ENCODE data around the gene DNAJC4.
"Not testable (repeated sequence)": the region's sequence is repeated elsewhere in the genome, so short reads cannot be mapped to it uniquely, and the experiment has no call there.

The DNAJC4 gene

DNA sequence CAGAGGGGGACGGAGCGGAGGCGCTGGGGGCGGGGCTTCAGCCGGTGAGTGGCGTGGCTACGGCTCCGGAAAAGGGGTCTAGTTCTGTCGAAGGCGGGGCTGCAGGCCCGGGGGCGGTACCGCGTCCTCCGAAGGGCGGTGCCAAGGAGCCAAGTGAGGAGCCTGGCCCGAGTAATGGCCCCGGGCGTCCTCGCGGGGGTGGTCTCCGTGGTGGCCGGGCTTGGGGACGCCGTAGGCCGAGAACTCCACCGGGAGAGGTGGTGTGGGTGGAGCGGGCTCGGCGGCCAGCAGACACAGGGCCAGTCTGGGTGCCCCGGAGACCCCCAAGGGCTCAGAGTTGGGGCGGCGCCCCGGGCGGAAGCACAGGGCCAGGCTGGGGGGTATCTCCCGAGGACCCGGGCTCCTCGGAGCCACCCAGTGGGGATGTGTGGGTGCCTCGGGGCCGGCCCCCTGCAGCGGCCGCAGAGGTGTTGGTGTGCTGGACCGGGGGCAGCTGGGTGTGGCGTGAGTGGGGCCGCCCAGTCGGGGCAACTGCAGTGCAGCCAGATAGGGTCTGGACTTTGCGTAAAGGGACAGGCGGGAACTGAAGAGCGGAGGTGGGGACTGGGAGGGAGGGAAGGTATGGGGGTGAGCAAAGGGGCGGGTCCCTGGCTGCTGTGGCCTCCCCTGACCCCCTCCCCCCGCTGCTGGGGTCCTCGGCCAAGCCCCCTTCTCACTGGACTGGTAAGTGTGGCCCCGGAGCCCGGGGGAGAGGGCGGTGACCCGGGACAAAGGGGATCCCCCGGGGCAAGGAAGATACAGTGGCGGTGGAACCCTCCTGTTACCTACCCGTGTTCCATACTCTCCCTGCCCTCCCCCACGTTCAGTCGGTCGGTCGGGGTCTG lies 11.4 kb downstream of the DNAJC4 start:
- H3K27ac ChIP-seq: peak overlapping the region; percentile 99
- DNase-seq (ENCODE audit: low read depth, low spot score): no peak

DNA sequence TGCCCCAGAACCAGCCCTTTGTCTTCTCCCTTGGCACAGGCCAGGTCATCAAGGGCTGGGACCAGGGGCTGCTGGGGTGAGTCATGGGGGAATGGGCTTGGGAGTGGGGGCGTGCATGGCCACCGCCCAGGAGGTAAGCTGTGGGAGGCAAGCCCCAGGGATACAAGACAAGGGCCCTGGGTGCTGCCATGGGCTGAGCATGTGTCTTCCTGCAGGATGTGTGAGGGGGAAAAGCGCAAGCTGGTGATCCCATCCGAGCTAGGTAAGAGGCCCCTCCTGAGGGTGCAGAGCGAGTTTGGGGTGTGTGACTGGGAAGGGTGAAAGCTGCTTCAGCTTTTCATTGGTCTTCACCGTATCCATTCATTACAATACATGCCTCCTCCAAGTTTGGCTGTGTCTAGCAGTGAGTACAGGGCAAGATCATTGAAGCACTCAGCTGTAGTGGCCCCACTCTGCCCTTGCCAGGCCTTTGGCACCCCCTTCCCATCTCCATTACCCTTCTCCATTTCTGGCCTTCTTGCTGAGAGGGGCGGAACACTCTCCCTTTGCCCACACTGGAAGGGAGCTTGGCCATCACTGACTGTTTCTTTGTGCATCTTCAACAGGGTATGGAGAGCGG lies 13.0 kb downstream of the DNAJC4 start:
- H3K27ac ChIP-seq: peak overlapping the region; percentile 99
- no peak for DNase-seq (ENCODE audit: low read depth, low spot score)

DNA sequence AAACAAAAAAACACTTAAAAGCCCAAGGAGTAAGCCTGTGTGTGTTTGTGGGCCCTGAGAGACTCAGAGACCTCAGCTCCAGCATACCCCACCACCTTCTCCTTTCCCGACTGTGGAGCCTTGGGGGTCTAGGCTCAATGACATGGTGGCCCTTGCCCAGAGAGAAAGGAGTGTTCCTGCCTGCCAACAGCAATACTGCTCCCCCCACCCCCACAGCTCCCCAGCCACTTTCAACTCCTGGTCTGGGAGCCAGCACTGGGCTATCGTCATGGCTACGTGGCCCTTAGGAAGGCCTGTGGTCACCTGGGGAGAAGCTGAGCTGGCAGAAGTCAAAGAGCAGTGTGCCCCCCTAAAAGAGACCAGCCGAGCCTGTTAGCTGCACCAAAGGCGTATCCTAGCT lies 13.8 kb downstream of the DNAJC4 start:
- H3K27ac ChIP-seq: peak overlapping the region; percentile 99
- DNase-seq (ENCODE audit: low read depth, low spot score): no peak

DNA sequence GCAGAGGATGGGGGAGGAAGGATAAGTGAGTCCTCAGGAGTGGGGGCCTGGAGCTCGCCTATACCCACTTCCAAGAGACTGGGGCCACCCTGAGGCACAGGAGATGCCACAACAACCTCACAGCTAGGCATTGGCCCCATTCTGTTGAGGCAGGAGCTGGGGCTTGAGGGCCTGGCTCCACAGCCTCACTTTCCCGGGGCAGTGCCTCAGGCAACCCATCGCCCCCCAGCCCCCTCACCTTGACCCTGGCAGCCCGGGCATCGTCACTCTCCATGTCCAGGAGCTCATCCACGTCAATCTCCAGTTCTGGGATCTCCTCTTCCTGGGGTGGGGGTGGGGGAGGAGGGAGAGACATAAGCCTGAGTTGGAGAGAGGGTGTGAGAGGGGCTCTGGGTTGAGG lies 14.6 kb downstream of the DNAJC4 start:
- DNase-seq (ENCODE audit: low read depth, low spot score): no peak
- peak overlapping the region; percentile 99 for H3K27ac ChIP-seq

DNA sequence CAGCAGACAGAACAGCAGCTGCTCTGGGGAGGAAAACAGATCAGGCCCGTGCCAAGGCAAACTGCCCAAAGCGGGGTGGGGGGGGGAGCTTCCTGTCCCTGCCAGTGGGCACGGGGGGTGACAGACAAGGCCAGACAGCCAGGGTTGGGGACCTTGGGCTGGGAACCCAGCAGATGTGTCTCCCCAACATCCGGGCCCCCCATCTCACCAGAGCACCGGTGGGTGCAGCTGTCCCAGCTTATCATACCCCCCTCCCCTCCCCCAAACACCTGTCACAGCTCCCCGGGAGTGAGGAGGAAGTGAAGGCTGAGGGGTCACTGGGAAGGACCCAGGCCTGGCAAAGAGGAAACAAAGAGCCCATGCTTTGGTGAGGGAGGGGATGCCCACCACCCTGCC lies 15.1 kb downstream of the DNAJC4 start:
- no peak for DNase-seq (ENCODE audit: low read depth, low spot score)
- H3K27ac ChIP-seq: peak overlapping the region; percentile 99

DNA sequence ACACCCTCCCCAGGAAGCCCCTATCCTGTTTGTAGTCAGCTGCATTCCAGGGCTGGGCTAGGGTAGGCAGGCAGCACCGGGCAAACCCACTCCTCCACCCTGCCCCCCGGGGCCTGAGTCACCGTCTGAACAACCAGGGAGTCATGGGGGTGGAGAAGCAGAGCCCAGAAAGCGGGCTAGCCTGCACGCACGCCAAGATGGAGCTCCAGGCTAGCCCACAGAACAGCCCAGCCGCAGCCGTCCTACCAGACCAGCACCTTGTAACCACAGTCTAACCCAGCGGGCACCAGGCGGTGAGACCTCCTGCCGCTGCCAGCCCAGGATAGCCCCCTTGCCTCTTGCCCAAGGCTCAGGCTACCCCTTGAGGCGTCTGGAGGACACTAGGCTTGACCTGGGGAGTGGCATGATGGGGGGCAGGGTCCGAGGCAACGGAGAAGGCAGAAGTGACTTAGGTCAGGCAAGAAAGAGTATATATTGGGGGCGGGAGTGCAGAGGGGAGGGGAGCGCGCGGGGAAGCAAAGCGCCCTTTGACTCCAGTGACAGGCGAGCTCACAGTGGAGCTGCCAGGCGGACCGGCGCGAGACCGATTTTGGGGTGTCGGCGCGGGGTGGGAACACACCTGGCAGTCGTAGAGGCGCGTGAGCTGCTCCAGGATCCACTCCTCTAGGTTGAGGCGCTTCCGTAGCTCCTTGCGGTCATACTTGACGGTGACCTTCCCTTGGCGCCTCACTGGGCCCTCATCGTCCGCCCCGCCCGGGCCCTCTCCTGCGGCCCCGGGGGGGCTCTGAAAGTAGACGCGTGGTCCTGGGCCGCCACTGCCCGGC lies 15.7 kb downstream of the DNAJC4 start:
- peak overlapping the region; percentile 99 for H3K27ac ChIP-seq
- DNase-seq (ENCODE audit: low read depth, low spot score): peak; percentile 95

DNA sequence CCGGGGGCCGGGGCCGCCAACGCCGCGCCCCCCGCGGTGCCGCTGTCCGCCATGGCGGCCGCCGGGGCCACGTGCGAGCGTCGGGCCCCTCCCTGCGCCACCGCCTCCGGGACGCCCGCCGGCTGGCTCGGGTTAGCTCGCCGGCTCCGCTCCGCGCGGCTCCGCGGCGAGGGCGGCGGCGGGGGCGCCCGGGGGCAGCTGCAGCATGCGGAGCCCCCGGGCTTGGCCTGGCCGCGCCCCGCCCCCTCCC lies 16.2 kb downstream of the DNAJC4 start:
- DNase-seq (ENCODE audit: low read depth, low spot score): not testable (repeated sequence)
- peak overlapping the region; percentile 99 for H3K27ac ChIP-seq

DNA sequence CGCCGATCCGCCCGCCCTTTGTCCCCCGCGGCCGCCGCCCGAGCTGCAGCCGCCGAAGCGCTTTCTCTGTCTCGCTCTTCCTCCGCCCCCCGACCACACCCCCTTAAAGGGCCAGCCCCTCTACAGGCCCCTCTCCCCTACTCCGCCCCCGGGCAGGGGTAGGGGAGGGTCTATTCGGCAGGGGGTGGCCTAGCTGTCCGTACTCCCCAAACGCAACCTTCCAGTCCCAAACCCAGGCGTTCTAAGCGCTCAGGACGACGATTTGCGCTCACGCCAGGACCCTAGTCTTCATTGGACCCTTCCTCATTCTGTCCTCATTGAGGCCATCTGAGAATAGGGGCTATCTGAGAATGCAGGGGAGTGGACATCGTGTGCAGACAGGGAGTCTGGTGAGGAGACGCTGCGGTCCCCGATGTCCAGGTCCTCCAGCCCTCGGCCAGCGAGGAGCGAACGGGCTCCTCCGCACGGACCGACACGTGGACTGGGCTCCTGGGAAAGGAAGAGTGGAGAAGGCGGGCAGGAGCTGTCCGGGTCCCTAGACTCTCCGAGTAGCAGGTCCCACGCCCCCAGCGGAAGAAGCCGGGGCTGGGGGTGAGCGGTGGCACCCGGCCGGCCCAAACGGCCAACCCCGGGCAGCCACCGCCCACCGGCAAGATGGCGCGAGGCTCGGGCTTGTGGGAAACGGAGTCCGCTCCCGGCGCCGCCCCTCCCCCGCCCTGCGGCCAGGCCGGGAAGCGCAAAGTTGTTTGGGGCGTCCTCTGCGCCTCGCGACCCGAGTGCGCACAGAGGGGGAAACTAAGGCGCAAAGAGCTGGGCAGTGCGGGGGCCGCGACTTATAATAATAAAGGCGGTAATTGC lies 16.8 kb downstream of the DNAJC4 start, which contains the start of gene PPP1R14B:
Gene PPP1R14B, minus strand, starts transcription at position 73 of the 858 bp plus-strand sequence. CDS start 270 bp downstream, outside the sequence.
- no peak for DNase-seq (ENCODE audit: low read depth, low spot score)

DNA sequence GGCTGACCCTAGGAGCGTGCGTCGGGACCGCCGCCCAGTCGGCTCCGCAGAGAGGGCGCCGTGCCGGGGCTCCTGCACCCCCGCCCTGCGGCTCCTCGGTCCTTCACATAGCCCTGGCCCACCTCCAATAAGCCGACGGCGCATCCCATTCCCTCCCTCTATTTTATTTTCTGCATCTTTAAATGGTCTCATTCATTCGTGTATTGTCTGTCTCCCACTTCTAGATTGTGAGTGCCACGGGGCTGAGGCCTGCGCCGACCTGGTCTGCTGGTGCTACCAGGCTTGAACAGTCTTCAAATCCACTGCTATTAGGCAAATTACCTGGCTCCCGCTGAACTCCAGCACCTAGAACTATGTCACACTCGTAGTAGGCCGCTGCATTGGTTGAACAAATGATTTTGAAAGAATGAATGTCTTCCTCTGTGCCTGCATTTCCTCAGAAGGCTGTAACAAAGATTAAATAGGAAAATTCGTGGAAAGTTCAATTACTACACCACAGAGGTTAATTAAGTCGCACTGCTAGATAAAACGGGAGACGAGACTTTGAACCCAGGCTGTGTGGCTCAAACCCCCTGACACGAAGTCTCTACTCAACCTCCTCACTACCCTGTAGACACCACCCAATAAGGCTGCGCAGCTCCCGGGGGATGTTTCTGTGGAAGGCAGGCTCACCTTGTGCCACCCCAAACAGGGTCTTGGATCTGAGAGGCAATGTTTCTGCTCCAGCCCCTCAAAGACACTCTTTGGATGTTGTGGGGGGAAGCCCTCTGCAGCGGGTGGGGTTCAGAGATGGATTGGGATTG lies 17.6 kb downstream of the DNAJC4 start:
- peak overlapping the region; percentile 99 for H3K27ac ChIP-seq
- no peak for DNase-seq (ENCODE audit: low read depth, low spot score)

More for the DNA sequence above, 16.8 kb downstream of the DNAJC4 start, which contains the start of gene PPP1R14B:
- peak within 1 kb of the TSS; percentile 99 for H3K27ac ChIP-seq

DNA sequence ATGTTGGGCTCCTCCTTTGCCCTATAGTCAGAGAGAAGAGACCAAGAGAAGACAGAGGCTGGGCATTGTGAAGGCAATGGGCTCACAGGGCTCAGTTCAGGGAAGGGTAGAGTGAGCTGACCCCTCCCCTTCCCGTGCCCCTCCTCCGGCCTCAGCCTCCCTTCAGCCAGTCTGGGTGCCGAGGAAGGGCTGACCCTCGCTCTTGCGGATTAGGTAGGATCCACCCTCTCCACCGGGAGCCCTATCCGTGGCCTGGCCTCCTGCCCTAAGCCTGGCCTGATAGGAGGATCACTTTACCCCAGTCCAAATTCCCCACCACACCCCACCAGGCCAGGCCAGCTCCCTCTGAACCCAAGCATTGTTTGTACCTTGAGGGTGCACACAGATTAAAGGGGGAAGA lies 18.2 kb downstream of the DNAJC4 start:
- H3K27ac ChIP-seq: no peak overlapping the region
- DNase-seq (ENCODE audit: low read depth, low spot score): no peak

DNA sequence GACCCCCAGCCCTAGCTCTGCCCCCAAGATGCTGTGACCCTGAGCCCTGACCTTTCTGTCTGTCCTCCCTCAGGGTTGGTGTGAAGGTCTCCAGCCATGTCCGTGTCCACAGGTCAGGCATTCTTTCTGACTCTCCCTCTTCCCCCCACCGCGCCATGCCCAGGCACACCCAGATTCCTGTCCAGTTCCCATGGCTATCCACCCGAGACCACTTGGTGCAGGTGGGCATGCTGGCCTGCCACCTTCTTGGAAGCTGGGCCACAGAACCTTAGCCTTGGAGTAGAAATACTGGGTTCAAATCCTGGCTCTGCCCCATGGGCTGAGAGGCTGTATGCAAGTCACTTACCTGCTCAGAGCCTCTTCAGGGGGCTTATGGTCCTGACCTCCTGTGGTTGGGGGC lies 18.7 kb downstream of the DNAJC4 start:
- H3K27ac ChIP-seq: no peak overlapping the region
- no peak for DNase-seq (ENCODE audit: low read depth, low spot score)

DNA sequence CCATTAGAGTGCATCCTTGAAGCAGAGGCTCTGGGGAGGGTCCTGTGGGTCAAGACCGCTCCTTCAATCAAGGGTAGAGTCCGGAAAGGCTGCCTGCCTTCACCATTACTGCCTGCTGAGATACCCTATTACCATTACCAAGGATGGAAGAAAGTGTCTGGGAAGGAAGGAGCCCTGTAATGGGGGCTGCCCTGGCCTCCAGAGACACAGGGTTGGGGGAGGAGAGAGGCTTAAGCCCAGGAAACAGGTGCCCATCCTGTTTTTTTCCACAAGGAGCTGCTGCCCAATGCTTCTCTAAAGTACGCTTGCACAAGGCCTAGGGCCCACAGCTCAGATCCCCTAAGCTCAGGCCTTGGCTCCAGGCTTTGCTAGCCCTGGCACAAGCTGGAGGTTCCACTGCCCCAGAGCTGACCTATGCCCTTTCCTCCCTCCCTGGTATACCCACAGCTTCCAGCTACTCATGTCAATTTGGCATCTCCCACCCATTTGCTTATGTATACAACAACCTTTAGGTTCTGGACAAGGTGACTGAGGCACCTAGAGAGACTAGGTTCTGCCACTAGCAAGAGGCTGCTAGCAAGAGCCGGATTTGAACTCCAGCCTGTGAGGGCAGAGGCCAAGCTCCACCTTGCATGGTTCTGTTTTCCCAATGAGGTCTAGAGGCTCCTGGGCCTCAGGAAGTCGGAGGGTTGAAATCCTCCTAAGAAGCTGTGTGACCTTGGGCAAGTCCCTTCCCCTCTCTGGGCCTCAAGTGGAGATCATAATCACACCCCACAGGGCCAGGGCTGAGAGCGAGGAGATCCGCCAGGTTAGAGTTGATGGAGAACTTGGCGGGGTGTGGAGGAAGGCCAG lies 19.4 kb downstream of the DNAJC4 start:
- no peak for DNase-seq (ENCODE audit: low read depth, low spot score)
- H3K27ac ChIP-seq: no peak overlapping the region

DNA sequence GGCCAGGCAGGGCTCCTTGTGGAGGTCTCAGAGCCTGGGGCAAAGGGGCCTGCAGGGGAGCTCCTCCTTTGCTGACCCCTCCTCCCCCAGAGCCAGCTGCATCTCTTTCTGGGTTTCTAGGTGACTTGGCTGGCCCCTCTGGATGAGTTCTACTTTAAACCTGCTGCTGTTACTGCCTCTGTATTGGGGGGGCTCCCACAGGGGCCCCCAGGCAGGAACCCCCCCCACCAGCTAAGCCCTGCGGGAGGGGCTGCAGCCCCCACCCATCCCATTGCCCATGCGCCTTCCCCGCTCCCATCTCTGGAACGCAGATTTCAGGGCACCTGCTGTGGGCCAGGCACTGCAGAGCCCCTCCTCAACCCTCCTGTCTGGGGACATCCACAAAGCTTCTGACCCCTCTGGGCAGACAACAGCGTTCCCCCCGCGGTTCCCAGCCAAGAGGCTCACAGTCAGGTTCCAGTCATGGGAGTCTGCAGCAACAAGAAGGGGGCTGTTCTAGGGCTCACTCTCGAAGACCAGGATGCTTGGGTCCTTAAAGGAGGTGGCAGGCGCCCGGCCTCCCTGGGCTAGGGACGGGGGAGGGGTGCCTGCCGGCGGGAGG lies 20.2 kb downstream of the DNAJC4 start:
- DNase-seq (ENCODE audit: low read depth, low spot score): no peak
- H3K27ac ChIP-seq: no peak overlapping the region

DNA sequence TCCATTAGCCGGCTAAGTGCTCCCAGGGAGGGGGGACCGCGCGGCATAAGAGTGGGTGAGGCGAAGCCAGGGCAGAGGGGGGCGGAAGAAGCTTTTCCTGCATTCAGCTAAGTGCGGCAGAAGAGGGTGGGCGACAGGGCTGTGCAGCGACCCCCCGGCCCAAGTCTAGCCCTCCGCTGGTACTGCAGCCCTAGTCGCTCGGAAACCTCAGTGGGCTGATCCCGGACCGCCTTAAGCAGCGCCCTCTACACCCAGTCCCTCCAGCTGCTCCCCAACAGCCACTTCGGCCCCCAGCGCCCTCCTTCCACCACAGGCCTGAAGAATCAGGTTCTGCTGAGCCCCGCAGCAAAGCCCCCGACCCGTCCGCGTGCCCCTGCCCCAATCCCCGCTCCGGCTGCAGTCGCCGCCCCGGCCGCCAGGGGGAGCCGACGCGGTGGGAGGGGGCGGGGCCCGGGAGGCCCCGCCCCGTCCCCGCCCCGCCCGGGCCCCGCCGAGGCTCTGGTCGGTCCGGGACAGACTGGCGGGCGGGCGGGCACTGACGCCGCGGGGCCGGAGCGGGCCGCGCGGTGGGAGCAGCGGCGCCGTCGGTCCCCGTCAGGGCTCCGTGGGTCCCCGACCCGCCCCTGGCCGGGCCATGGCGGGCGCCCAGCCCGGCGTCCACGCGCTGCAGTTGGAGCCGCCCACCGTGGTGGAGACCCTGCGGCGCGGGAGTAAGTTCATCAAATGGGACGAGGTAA lies 20.8 kb downstream of the DNAJC4 start, which contains the start of gene PLCB3:
Gene PLCB3, plus strand, starts transcription at position 515 of the 737 bp plus-strand sequence. Its CDS starts 120 bp downstream, at position 635.
- peak within 1 kb of the TSS; percentile 71 for H3K27ac ChIP-seq
- DNase-seq (ENCODE audit: low read depth, low spot score): no peak

DNA sequence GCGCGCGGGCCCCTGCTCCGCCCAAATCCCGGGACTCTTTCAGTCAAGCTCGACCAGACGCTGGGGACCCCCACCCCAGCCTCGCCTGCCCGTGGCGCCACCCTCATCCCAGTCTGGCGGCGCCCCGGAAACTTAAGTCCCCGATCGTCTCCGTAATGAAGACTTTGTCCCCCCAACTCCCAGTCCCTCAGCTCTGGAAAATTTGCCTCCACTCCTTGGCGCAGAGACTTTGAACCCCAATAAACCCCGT lies 21.3 kb downstream of the DNAJC4 start:
- H3K27ac ChIP-seq: peak overlapping the region; percentile 71

DNA sequence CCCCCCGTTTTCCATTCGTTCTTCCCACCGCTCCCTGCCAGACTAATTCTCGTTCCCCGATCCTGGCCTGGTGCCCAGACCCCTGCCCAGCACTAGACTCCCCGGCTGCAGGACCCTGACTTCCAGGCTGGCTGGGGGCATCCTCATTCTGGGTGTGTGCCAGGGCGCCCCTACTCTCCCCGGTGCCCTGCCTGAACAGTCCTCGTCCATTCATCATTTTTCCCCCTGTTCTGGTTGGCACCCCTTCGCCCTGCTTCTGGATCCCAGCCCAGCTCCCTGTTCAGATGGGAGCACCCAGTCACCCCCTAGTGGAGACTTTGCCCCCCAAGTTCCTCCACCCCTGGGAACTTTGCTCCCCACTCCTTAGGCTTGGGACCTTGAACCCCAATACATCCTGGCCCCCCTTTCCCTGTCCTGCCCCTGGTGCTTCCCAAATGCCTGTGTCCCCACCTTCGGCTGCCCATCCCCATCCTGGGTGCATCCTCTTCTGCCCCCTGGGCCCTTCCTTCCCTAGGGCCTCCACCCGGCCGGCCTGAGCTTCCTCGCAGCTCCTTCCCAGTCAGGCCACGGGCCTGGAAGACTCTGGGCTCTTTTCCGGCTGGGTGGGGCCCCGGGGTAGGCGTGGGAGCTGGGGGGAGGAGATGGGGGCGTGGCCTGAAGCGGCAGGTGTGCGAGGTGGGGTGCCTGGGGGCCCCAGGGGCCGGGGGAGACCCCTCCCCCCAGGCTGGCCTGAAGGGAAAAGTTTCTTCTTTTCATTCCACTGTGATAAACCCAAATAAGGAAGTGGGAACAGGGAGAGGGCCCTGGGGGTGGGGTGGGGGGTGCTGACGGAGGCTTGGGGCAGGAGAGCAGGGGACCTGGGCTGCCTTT lies 21.9 kb downstream of the DNAJC4 start:
- no peak for DNase-seq (ENCODE audit: low read depth, low spot score)
- peak overlapping the region; percentile 71 for H3K27ac ChIP-seq

More for the DNA sequence above, 21.3 kb downstream of the DNAJC4 start:
- no peak for DNase-seq (ENCODE audit: low read depth, low spot score)

Measured in epithelial cell of prostate (primary cell).